ENCODE measurements around the gene CDH11. TPM values are rescaled to one million over a fixed set of nuclear protein-coding genes. Genes with fewer than 3 reads are reported as not detected.

CDH11 gene
- total RNA-seq, 1 experiment from 2014 or later = 5.4 TPM

GRCh38 chr16:64903770-64904169 is 218.1 kb downstream of the CDH11 start:
- Histone ChIP-seq H3K4ac (ENCODE audit: low read depth, low read length) (no peak overlapping the region), H3K27me3 (ENCODE audit: insufficient read depth, low read length) (no peaks in the 10 kb centered on the region), H3K4me2 (ENCODE audit: insufficient read depth, insufficient read length, low read length) (no peak overlapping the region), H4K8ac (replicated peaks; ENCODE audit: insufficient read length, low read depth, low read length) (no peak overlapping the region), H2AK5ac (ENCODE audit: insufficient read length, low read length) (no peak overlapping the region), H3T11ph (ENCODE audit: low read length) (no peak overlapping the region), H4K91ac (ENCODE audit: insufficient read length, low read depth, low read length) (no peak overlapping the region), H3K9ac (ENCODE audit: extremely low read depth, insufficient read length, low read length) (no peak overlapping the region), H2BK15ac (ENCODE audit: low read depth, low read length) (no peak overlapping the region), H3K23ac (ENCODE audit: insufficient read length, low read depth, low read length) (no peak overlapping the region), H2AFZ (ENCODE audit: low read length) (no peak overlapping the region), H3K56ac (ENCODE audit: insufficient read length, low read depth, low read length) (no peak overlapping the region), H3K9me3 (ENCODE audit: control insufficient read depth, low read depth, low read length) (no peaks in the 10 kb centered on the region), H3K23me2 (ENCODE audit: insufficient read length, low read depth, low read length, poor library complexity, severe bottlenecking) (no peaks in the 10 kb centered on the region), H2BK20ac (ENCODE audit: low read depth, low read length, poor library complexity, severe bottlenecking) (no peak overlapping the region), H3K79me2 (ENCODE audit: insufficient read depth, low read length) (no peaks in the 10 kb centered on the region), H4K5ac (ENCODE audit: insufficient read length, low read depth, low read length) (no peak overlapping the region), H3K18ac (ENCODE audit: insufficient read length, low read depth, low read length) (no peak overlapping the region), H3K27ac (ENCODE audit: insufficient read length, low read depth, low read length) (no peak overlapping the region), H3K79me1 (ENCODE audit: insufficient read depth, low read depth, low read length, poor library complexity, severe bottlenecking) (no peaks in the 10 kb centered on the region), H3K14ac (ENCODE audit: insufficient read depth, low read length) (no peak overlapping the region), H2BK120ac (ENCODE audit: low read depth, low read length, poor library complexity, severe bottlenecking) (no peak overlapping the region), H4K20me1 (ENCODE audit: control insufficient read depth, insufficient read depth, insufficient read length) (no peaks in the 10 kb centered on the region), H2BK12ac (ENCODE audit: insufficient read length, low read depth, low read length) (no peak overlapping the region), H3K4me1 (ENCODE audit: insufficient read depth, low read length) (no peaks in the 10 kb centered on the region), H2BK5ac (ENCODE audit: insufficient read length, low read length) (no peak overlapping the region)
- Mint-ChIP-seq H3K36me3 (ENCODE audit: insufficient read depth in 1 of 3, low read depth in 3 of 3) (no peaks in the 10 kb centered on the region), H3K4me1 (no peaks in the 10 kb centered on the region), H3K4me3 (no peak overlapping the region), H3K27ac (no peak overlapping the region), H3K9me3 (no peaks in the 10 kb centered on the region), H3K27me3 (ENCODE audit: low read depth) (no peaks in the 10 kb centered on the region; the same call in 1 of the 2 replicates)
- WGBS (ENCODE audit: extremely low coverage, insufficient read length, low lambda C conversion rate) = no CpG with 5 or more reads among the region's 3 CpGs
- DNase-seq = no peak
- TF ChIP-seq, protein P1, sequence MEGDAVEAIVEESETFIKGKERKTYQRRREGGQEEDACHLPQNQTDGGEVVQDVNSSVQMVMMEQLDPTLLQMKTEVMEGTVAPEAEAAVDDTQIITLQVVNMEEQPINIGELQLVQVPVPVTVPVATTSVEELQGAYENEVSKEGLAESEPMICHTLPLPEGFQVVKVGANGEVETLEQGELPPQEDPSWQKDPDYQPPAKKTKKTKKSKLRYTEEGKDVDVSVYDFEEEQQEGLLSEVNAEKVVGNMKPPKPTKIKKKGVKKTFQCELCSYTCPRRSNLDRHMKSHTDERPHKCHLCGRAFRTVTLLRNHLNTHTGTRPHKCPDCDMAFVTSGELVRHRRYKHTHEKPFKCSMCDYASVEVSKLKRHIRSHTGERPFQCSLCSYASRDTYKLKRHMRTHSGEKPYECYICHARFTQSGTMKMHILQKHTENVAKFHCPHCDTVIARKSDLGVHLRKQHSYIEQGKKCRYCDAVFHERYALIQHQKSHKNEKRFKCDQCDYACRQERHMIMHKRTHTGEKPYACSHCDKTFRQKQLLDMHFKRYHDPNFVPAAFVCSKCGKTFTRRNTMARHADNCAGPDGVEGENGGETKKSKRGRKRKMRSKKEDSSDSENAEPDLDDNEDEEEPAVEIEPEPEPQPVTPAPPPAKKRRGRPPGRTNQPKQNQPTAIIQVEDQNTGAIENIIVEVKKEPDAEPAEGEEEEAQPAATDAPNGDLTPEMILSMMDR (conservative IDR thresholded peaks at IDR 0.05) = no peak
